ENCODE results near the gene SRM. TPM values are rescaled to one million over a fixed set of nuclear protein-coding genes. Genes with fewer than 3 reads are reported as not detected.
"Not testable (repeated sequence)": the region's sequence is repeated elsewhere in the genome, so short reads cannot be mapped to it uniquely, and the experiment has no call there.

The SRM gene
- total RNA-seq, 1 donor from 2014 or later: 92.6 TPM

- no peaks in the 10 kb centered on the region for H3K9me3 Mint-ChIP-seq
- no peak for TF ChIP-seq CTCF (conservative IDR thresholded peaks at IDR 0.05)
- H3K4me3 Mint-ChIP-seq: no peak overlapping the region
- peaks cover 3% of the 10 kb centered on the region for H3K4me1 Mint-ChIP-seq (ENCODE audit: unreplicated experiment)
- no peak for DNase-seq (ENCODE audit: extremely low spot score, unreplicated experiment)
- no peaks in the 10 kb centered on the region for H3K27me3 Mint-ChIP-seq
- H3K36me3 Mint-ChIP-seq: peaks cover 15% of the 10 kb centered on the region
- no peak overlapping the region for H3K27ac Mint-ChIP-seq
Observed at GRCh38 chr1:11065796-11066195, 6.0 kb upstream of the SRM start.

- Mint-ChIP-seq H3K4me1 (ENCODE audit: unreplicated experiment) (peaks cover 8% of the 10 kb centered on the region), H3K4me3 (no peak overlapping the region), H3K36me3 (peaks cover 15% of the 10 kb centered on the region), H3K27ac (no peak overlapping the region), H3K27me3 (no peaks in the 10 kb centered on the region), H3K9me3 (no peaks in the 10 kb centered on the region)
- TF ChIP-seq CTCF (conservative IDR thresholded peaks at IDR 0.05): no peak
- no peak for DNase-seq (ENCODE audit: extremely low spot score, unreplicated experiment)
Observed at GRCh38 chr1:11064942-11065341, 5.1 kb upstream of the SRM start.

DNA sequence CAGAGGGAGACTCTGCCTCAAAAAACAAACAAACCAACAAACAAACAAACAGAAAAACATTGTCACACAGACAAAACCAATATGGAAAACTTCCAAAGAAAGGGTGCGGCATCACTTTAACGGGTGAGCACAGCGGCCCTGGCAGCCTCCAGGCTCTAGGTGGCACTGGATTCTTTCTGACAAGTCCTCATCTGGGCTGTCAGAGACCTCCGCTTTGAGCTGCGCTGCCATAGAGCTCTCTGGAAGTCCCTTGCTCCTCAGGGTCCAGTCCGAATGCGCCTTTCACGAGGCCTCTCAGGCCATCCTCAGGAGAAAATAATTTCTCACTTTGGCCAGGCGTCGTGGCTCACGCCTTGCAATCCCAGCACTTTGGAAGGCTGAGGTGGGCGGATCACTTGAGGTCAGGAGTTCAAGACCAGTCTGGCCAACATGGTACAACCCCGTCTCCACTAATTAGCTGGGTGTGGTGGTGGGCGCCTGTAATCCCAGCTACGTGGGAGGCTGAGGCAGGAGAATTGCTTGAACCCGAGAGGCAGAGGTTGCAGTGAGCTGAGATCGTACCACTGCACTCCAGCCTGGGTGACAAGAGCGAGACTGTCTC is 4.2 kb upstream of the SRM start:
- H3K27ac Mint-ChIP-seq; H3K9me3 Mint-ChIP-seq; H3K4me1 Mint-ChIP-seq (ENCODE audit: unreplicated experiment); DNase-seq (ENCODE audit: extremely low spot score, unreplicated experiment); H3K4me3 Mint-ChIP-seq; H3K27me3 Mint-ChIP-seq: not testable (repeated sequence)
- H3K36me3 Mint-ChIP-seq: peaks cover 10% of the 10 kb centered on the region

DNA sequence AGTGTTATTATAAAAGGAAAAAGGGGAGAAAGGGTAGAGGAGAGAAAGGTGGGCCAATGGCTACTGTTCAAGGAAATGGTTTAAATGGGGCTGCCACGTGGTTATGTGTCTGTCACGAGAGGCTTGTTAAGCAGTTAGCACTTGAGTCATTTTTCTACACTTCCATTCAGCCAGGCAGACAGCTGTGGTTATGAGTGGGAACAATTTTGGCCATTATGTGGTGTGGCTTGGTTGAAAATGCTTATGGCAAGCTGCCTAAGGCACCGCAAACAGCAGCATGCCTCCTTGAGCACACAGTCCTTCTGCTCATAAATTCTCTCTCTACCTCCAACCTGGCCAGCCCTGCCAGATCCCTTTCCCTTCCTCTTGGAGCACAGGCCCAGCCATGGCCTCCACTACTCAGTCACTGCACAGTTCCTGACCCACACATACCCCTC is 3.2 kb upstream of the SRM start:
- Mint-ChIP-seq H3K9me3 (no peaks in the 10 kb centered on the region), H3K27ac (no peak overlapping the region), H3K4me1 (ENCODE audit: unreplicated experiment) (peaks cover 11% of the 10 kb centered on the region), H3K4me3 (peak overlapping the region; percentile 36), H3K27me3 (no peaks in the 10 kb centered on the region), H3K36me3 (peaks cover 10% of the 10 kb centered on the region)
- no peak for TF ChIP-seq CTCF (conservative IDR thresholded peaks at IDR 0.05)
- DNase-seq (ENCODE audit: extremely low spot score, unreplicated experiment): no peak

DNA sequence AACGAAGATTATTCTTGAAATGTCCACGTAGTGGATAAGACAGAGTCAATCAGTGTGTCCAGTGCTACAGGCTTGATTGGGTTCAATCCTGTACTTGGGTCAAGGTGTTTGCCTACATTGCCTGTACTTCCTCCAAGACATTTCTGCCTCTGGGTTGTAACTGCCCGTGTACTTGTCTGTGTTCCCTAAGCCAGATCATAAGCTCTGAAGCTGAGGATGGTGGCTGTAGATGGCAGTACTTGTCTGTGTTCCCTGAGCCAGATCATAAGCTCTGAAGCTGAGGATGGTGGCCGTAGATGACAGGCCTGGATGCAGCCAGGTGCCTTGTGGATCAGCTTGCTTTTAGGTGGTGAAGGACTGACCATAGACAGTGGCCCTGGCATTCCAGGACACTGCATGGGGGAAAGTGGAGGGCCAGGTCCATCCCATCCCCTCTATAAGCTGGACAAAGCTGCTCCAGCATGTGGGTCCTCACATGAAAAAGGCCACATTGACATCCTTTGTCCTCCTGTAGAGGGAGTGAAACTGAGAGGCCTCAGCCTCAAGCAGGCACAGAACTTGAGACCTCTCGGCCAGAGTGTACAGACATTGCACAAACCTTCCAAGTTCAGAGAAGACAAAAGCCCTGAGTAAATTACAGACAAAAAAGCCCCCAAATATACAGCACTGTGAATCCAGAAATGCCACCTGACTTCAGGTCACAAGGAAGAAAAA is 2.0 kb upstream of the SRM start:
- no peak for TF ChIP-seq CTCF (conservative IDR thresholded peaks at IDR 0.05)
- Mint-ChIP-seq H3K9me3 (no peaks in the 10 kb centered on the region), H3K27ac (no peak overlapping the region), H3K36me3 (peaks cover 10% of the 10 kb centered on the region), H3K4me1 (ENCODE audit: unreplicated experiment) (peaks cover 11% of the 10 kb centered on the region), H3K27me3 (no peaks in the 10 kb centered on the region), H3K4me3 (peak overlapping the region; percentile 20)
- DNase-seq (ENCODE audit: extremely low spot score, unreplicated experiment): no peak

- no peak for DNase-seq (ENCODE audit: extremely low spot score, unreplicated experiment)
- Mint-ChIP-seq H3K27me3 (no peaks in the 10 kb centered on the region), H3K9me3 (no peaks in the 10 kb centered on the region), H3K36me3 (no peaks in the 10 kb centered on the region), H3K4me1 (ENCODE audit: unreplicated experiment) (peaks cover 11% of the 10 kb centered on the region), H3K27ac (peak overlapping the region; percentile 80), H3K4me3 (peak overlapping the region; percentile 97)
- TF ChIP-seq CTCF (conservative IDR thresholded peaks at IDR 0.05): no peak
Observed at GRCh38 chr1:11059155-11059967, 457 bp downstream of the SRM start.
